Activated T-helper 1 cell treated with anti-CD3 and anti-CD28 coated beads, Interleukin-12 subunit alpha, Interleukin-12 subunit beta, Interleukin-2, Interleukin-4 antibody, amounts not matched to agents 30 ng/mL and 10 ng/mL and 1 ng/mL, durations not matched to agents 14 hours and 24 hours and 36 hours (primary cell): ENCODE data around the gene PIGH. TPM values are rescaled to one million over a fixed set of nuclear protein-coding genes. Genes with fewer than 3 reads are reported as not detected.
"Not testable (repeated sequence)": the region's sequence is repeated elsewhere in the genome, so short reads cannot be mapped to it uniquely, and the experiment has no call there.

Source experiments
- DNase-seq: peaks from one replicate; pipeline ENCODE4 v3.0.0; 2021; ENCODE audit warnings: low spot score
- H3K27ac Mint-ChIP-seq: one replicate; pipeline ENCODE4 v1.8.0; 2021; ENCODE audit warnings: mild to moderate bottlenecking, mixed read lengths
- H3K27me3 Mint-ChIP-seq: one replicate; pipeline ENCODE4 v1.8.0; 2022; ENCODE audit warnings: mild to moderate bottlenecking, moderate library complexity, mixed read lengths; ENCODE audit not compliant: insufficient read depth
- H3K36me3 Mint-ChIP-seq: one replicate; pipeline ENCODE4 v1.8.0; 2021; ENCODE audit warnings: low read depth, mixed read lengths
- H3K4me1 Mint-ChIP-seq: one replicate; pipeline ENCODE4 v1.8.0; 2021; ENCODE audit warnings: low read depth, mixed read lengths
- H3K4me3 Mint-ChIP-seq: one replicate; pipeline ENCODE4 v1.8.0; 2021; ENCODE audit warnings: mild to moderate bottlenecking, moderate library complexity, mixed read lengths
- H3K9me3 Mint-ChIP-seq: one replicate; pipeline ENCODE4 v1.8.0; 2021; ENCODE audit warnings: mixed read lengths
- intact Hi-C: fragments of 100-400 bp; cut with micrococcal nuclease; formaldehyde crosslinking; loops from one replicate; pipeline ENCODE4 v1.15.1; 2024
- total RNA-seq: library from RNA; stranded (reverse); gene quantifications from 2 replicates; pipeline ENCODE4 v1.2.3, GENCODE V29; 2022

PIGH gene
- total RNA-seq, 1 donor from 2014 or later, result 22.7 TPM

DNA sequence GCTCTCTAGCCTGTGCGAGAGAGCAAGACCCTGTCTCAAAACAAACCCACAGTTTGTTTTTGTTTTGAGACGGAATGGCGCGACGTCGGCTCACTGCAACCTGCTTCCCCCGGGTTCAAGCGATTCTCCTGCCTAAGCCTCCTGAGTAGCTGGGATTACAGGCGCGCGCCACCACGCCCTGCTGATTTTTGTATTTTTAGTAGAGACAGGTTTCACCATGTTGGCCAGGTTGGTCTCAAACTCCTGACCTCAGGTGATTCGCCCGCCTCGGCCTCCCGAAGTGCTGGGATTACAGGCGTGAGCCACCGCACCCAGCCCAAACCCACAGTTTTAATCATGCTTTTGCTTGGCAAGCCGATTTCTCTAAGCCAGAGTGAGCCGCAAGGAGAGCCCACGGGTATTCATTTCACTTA lies 500 bp upstream of the PIGH start:
- Mint-ChIP-seq H3K4me3 (peak overlapping the region; percentile 99), H3K36me3 (peaks cover 17% of the 10 kb centered on the region), H3K27me3 (peaks cover 18% of the 10 kb centered on the region), H3K4me1 (peaks cover 39% of the 10 kb centered on the region), H3K27ac (peak overlapping the region; percentile 94)
- not testable (repeated sequence) for H3K9me3 Mint-ChIP-seq, DNase-seq
- intact Hi-C loops, result loop anchor here (1.0 to 2.0 kb wide), 7 partner anchors 19 to 240 kb away; partner anchors contain the start of genes ARG2, EIF2S1, RDH11 and VTI1B

- H3K27ac Mint-ChIP-seq, result no peak overlapping the region
- H3K36me3 Mint-ChIP-seq, result peaks cover 24% of the 10 kb centered on the region
- no peak for DNase-seq
- peaks cover 38% of the 10 kb centered on the region for H3K4me1 Mint-ChIP-seq
- intact Hi-C loops, result no loop called here
- H3K4me3 Mint-ChIP-seq, result no peak overlapping the region
- H3K27me3 Mint-ChIP-seq, result peaks cover 2% of the 10 kb centered on the region
- H3K9me3 Mint-ChIP-seq, result no peaks in the 10 kb centered on the region
These were observed 4.7 kb downstream of the PIGH start for GRCh38 chr14:67595392-67595791.

DNA sequence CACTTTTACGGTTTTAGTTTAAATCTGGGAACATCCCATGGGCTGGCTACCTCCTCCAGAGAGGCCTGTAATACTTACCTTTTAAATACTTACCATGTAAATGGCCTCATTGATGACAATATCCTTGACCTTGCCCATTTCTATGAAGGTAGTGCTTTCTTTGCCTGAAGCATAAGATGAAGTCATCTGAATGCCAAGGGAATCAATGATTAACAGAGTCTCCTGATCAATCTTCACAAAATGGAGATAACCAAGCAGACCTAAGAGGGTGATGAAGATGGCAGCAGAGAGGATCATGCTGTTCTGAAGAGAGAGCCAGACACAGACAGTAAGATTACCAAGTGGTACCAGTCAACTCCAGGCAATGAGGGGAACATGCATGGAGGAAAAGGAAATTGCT lies 6.4 kb downstream of the PIGH start:
- H3K36me3 Mint-ChIP-seq, result peaks cover 19% of the 10 kb centered on the region
- intact Hi-C loops, H3K27ac Mint-ChIP-seq: not testable (repeated sequence)

DNA sequence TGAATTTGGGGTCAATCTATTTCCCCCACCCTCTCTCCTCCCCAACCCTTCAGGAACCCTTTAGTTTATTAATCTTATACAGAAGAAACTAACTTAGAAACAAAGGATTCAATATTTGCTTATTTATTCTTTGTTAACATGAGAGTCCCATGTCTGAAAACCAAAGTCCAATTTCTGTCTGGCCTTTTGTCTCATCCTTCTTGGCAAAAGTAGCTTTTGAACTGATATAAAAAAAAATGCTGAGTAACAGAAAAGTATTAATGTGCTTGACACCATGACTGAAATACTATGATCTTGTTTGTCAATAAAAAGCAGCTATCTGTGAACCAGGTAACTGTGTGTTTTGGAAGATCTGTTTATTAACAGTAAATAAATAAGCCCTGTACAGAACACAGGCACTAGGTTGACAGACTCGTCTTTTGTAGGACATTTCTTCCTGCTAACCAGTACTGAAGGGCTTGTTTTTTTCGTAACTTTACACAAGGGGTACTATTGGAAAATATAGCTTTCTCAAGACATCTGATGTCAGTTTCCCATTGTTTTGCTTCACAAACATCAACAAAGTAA lies 10.8 kb downstream of the PIGH start:
- no peak for DNase-seq
- H3K27ac Mint-ChIP-seq, result no peak overlapping the region
- H3K36me3 Mint-ChIP-seq, result peaks cover 6% of the 10 kb centered on the region
- intact Hi-C loops, result no loop called here
- no peak overlapping the region for H3K4me3 Mint-ChIP-seq
- H3K27me3 Mint-ChIP-seq, result no peaks in the 10 kb centered on the region
- H3K4me1 Mint-ChIP-seq, result no peaks in the 10 kb centered on the region
- H3K9me3 Mint-ChIP-seq, result no peaks in the 10 kb centered on the region

More for the DNA sequence above, 6.4 kb downstream of the PIGH start:
- not testable (repeated sequence) for H3K27me3 Mint-ChIP-seq, DNase-seq, H3K4me3 Mint-ChIP-seq, H3K9me3 Mint-ChIP-seq
- peaks cover 23% of the 10 kb centered on the region for H3K4me1 Mint-ChIP-seq

- H3K9me3 Mint-ChIP-seq, result no peaks in the 10 kb centered on the region
- intact Hi-C loops, result no loop called here
- no peak overlapping the region for H3K27ac Mint-ChIP-seq
- H3K4me1 Mint-ChIP-seq, result peaks cover 5% of the 10 kb centered on the region
- peaks cover 3% of the 10 kb centered on the region for H3K36me3 Mint-ChIP-seq
- H3K27me3 Mint-ChIP-seq, result no peaks in the 10 kb centered on the region
- H3K4me3 Mint-ChIP-seq, result no peak overlapping the region
- DNase-seq, result no peak
These were observed 13.7 kb downstream of the PIGH start for GRCh38 chr14:67586369-67586768.

GRCh38 chr14:67584978-67585377 lies 15.1 kb downstream of the PIGH start:
- no peak overlapping the region for H3K4me3 Mint-ChIP-seq
- peaks cover 6% of the 10 kb centered on the region for H3K4me1 Mint-ChIP-seq
- H3K27ac Mint-ChIP-seq, result no peak overlapping the region
- DNase-seq, result no peak
- H3K36me3 Mint-ChIP-seq, result peaks cover 2% of the 10 kb centered on the region
- no peaks in the 10 kb centered on the region for H3K27me3 Mint-ChIP-seq
- intact Hi-C loops, result loop anchor here (1.0 kb wide), 2 partner anchors 82 to 119 kb away; no protein-coding TSS in a partner anchor
- no peaks in the 10 kb centered on the region for H3K9me3 Mint-ChIP-seq

DNA sequence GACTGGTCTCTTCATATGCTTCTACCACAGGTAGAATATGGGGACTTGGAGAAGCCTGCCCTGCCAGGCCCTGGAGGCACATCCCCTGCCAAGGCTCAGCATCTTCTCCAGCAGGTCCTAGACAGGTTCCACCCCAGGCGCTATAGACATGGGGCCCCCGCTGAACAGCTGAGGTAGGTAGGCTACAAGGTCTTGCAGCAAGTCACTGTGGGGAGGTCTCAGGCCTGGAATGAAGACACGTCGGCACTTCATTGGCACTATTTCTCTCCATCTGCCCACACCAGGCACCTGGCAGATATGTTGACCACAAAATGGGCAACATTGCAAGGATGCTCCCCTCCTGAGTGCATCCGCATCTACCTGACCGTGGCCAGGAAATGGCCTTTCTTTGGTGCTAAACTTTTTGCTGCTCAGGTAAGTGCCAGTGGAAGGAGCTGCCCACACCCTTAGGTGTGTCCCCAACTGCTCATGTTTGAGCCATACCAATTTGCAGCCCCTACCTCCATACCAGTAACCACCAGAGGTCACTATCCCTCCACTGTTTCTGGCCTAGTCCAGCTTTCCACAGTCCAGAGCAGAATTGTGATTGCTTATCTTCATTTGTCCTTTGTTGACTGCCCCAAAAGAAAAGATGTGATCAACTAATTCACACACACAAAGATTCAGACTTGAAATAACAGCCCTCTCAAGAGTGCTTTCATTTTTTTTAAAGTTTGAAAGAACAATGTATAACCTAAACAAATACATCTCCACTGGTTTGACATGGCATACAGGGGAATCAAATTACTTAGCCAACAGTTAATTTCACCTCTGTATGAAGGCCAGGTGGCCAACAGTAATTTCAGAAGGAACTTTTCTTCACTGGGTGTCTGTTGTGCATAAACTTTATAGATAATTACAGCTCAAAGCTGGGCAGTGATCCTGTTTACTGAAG lies 16.1 kb downstream of the PIGH start:
- Mint-ChIP-seq H3K9me3 (no peaks in the 10 kb centered on the region), H3K4me3 (no peak overlapping the region), H3K27me3 (no peaks in the 10 kb centered on the region), H3K27ac (no peak overlapping the region), H3K36me3 (no peaks in the 10 kb centered on the region), H3K4me1 (peaks cover 6% of the 10 kb centered on the region)
- intact Hi-C loops, result loop anchor here (1.0 kb wide), 2 partner anchors 83 to 120 kb away; no protein-coding TSS in a partner anchor
- DNase-seq, result peak; percentile 12

GRCh38 chr14:67582061-67582460 lies 18.0 kb downstream of the PIGH start:
- no peak overlapping the region for H3K27ac Mint-ChIP-seq
- intact Hi-C loops, result no loop called here
- H3K27me3 Mint-ChIP-seq, result no peaks in the 10 kb centered on the region
- H3K4me1 Mint-ChIP-seq, result peaks cover 6% of the 10 kb centered on the region
- no peaks in the 10 kb centered on the region for H3K36me3 Mint-ChIP-seq
- no peaks in the 10 kb centered on the region for H3K9me3 Mint-ChIP-seq
- DNase-seq, result no peak
- H3K4me3 Mint-ChIP-seq, result no peak overlapping the region

DNA sequence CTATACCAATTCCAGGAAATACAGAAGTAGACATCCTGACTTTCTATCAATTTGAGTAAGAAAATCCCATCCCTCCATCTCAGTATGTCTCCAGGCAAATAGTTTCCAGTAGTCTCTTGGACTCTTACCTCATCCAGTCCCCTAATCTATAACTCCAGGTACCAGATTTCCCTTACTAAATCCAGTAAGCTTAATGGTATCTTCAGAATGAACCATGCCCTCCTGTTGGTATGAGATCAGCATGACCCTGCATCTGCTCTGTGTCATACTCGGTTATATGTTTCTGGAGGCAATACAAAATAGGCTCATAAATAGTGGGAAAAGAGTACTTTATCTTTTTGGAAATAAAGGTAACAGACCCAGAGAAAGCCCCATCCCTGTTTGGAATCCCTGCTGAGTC lies 18.4 kb downstream of the PIGH start:
- DNase-seq, result no peak
- Mint-ChIP-seq H3K4me1 (peaks cover 6% of the 10 kb centered on the region), H3K36me3 (no peaks in the 10 kb centered on the region), H3K9me3 (no peaks in the 10 kb centered on the region), H3K4me3 (no peak overlapping the region), H3K27me3 (no peaks in the 10 kb centered on the region), H3K27ac (no peak overlapping the region)
- intact Hi-C loops, result no loop called here

GRCh38 chr14:67580336-67581171 lies 19.5 kb downstream of the PIGH start:
- no peak overlapping the region for H3K27ac Mint-ChIP-seq
- DNase-seq, result no peak

GRCh38 chr14:67579636-67580035 lies 20.4 kb downstream of the PIGH start:
- intact Hi-C loops, result no loop called here
- DNase-seq, result no peak
- Mint-ChIP-seq H3K4me3 (no peak overlapping the region), H3K36me3 (no peaks in the 10 kb centered on the region), H3K9me3 (no peaks in the 10 kb centered on the region), H3K27me3 (no peaks in the 10 kb centered on the region), H3K4me1 (peaks cover 6% of the 10 kb centered on the region), H3K27ac (no peak overlapping the region)

More at GRCh38 chr14:67580336-67581171, 19.5 kb downstream of the PIGH start:
- Mint-ChIP-seq H3K9me3 (no peaks in the 10 kb centered on the region), H3K36me3 (no peaks in the 10 kb centered on the region), H3K27me3 (no peaks in the 10 kb centered on the region), H3K4me1 (peaks cover 6% of the 10 kb centered on the region), H3K4me3 (no peak overlapping the region)
- intact Hi-C loops, result no loop called here

DNA sequence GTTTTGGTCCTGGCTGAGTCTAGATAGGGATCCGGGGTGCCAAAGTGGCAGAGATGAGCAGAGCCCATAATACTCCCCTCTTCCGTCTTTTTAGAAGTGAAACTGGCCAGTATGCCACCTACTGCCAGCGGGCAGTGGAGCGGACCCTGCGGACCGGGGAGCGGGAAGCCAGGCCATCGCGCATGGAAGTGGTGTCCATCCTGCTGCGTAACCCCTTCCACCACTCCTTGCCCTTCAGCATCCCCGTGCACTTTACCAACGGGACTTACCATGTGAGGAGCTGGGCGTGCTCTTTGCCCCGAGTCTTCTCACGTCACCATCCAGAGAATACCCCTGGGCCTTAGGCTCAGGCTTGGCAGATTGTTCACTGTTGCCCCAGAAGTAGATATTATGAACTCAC lies 21.0 kb downstream of the PIGH start:
- no peak for DNase-seq
- Mint-ChIP-seq H3K4me1 (peaks cover 6% of the 10 kb centered on the region), H3K36me3 (no peaks in the 10 kb centered on the region), H3K27ac (no peak overlapping the region), H3K9me3 (no peaks in the 10 kb centered on the region), H3K4me3 (no peak overlapping the region), H3K27me3 (no peaks in the 10 kb centered on the region)
- intact Hi-C loops, result no loop called here
